H7 (cell line): Measurements from ENCODE around the gene GALNT18. TPM values are rescaled to one million over a fixed set of nuclear protein-coding genes. Genes with fewer than 3 reads are reported as not detected.

Source experiments
- DNase-seq: peaks from one replicate; pipeline ENCODE4 v3.0.0; 2012
- H3K27me3 ChIP-seq: 2 replicates; pipeline ENCODE4 v1.6.0; 2011; ENCODE audit warnings: mild to moderate bottlenecking, low read length; ENCODE audit not compliant: control insufficient read depth, insufficient read depth
- H3K36me3 ChIP-seq: replicated peaks from 2 replicates; pipeline ENCODE4 v1.5.1; 2011; ENCODE audit warnings: low read length; ENCODE audit not compliant: control insufficient read depth, insufficient read depth
- H3K4me3 ChIP-seq: 2 replicates; pipeline ENCODE4 v1.5.1; 2011; ENCODE audit warnings: low read depth, mild to moderate bottlenecking, control low read depth, low read length, moderate library complexity; ENCODE audit not compliant: insufficient read depth
- total RNA-seq: library from RNA; depleted of rRNA; stranded (reverse); fragments of >200 nt; shearing (Covaris generic); gene quantifications from 2 replicates; pipeline ENCODE4 v1.2.3, GENCODE V29; 2014; rRNA removed

The GALNT18 gene
- total RNA-seq, result 1.9 and 2.5 TPM in 2 replicates

DNA sequence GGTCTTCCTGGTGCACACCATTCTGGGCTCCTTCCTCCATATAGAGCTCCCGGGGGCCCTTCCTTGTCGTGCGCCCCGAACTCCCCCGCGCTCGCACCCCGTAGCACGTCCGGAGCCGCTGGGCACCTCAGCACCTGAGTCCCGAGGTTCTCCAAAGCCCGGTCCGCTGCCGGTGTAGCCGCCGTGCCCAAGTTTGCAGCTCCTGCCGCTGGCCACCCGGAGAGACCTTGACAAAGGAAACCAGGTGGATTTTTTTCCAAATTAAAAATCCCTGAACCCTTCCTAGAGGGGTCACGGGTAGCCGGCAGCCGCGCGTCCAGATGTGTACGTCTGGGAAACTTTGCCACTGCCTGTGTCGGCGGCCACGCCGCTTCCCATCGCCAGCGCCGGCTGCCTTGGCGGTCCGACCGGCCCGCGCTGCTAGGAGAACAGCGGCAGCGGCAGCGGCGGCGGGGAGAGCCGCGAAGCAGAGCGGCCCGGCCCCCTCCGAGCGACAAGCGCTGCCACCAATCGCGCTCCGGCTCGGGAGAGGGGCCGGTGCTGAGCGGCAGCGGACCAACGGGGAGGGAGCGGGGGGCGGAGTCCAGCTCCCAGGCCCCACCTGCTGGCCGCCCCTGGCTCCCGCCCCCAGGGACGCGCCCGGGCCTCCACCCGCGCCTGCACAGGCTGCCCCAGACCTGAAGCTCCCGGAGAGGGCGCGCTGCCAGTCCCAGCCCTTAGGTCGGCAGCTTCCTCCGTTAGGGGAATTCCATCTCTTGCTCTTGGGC lies at the start of gene GALNT18:
Gene GALNT18 (minus strand): TSS at position 433 of the 767 bp plus-strand sequence.
- peak within 1 kb of the TSS; percentile 54 for H3K4me3 ChIP-seq
- DNase-seq, result peak; percentile 99
- H3K36me3 ChIP-seq, result no peaks in the 10 kb centered on the region
- H3K27me3 ChIP-seq, result peaks cover 44% of the 10 kb centered on the region

DNA sequence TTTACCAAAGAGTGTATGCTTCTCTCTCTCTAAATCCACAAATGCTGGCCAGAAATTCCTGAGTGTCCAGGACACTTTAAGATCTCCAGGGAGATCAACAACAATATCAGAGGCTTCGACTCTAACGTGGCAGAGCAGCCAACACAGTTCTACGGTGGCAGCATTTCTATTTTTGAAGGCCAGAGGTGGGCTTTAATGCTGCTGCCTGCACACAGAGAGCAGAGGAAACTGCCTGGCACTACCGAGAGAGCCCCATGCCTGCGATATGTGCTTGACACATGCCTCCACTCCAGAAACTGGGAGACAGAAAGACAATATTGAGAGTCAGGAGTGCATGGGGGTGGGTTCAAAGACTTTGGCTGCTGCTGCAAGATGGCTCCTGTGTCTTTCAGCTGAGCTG lies 48.8 kb upstream of the GALNT18 start:
- Histone ChIP-seq H3K4me3 (no peak overlapping the region), H3K27me3 (no peaks in the 10 kb centered on the region), H3K36me3 (no peaks in the 10 kb centered on the region)
- DNase-seq, result no peak

DNA sequence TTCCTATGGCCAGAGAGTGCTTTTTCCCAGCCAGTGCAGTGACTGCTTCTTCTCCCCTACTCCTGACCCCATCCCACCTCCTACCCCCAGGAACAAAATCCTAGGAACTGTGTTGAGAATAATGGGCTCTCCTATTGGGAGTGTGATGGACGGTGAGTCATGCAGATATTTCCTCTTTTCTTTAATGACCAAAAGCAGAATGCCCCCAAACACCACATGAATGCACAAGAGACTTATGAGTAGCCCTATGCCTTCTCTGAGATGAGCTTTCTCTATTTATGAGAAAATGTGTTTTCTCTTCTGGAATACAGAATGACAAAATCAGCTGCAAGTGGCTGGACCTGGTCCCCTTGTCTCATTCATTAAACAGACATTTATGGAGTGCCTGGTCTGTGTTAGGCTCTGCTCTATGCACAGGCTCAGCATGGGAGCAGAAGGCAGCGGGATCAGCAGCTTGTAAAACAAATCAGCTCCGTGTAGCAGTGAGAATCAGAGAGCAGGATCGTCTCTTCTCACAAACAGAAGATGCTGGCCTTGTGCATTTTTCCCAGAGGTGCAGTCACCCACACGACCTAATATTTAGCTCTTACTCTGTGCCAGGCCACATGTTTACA lies 47.5 kb upstream of the GALNT18 start:
- no peaks in the 10 kb centered on the region for H3K36me3 ChIP-seq
- no peaks in the 10 kb centered on the region for H3K27me3 ChIP-seq
- peak; percentile 12 for DNase-seq
- no peak overlapping the region for H3K4me3 ChIP-seq

DNA sequence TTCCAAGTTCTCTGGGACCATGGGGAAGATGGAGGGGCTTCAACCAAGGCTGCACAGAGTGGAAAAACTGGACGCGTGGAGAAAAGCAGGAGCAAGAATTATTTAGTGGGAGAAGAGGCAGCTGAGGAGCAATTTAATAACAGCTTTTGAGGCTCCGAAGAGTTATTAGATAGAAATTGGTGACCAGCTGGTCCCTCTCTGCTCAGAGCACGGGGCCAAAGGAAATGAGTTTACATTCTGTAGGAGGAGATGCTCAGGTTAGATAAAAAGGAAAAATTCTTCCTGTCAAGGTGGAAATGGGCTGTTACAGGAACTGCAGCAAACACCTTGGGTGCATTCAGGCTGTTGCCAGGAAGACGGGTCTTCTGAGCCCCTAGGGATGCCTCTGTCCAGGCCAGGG lies 47.0 kb upstream of the GALNT18 start:
- no peak for DNase-seq
- H3K36me3 ChIP-seq, result no peaks in the 10 kb centered on the region
- no peaks in the 10 kb centered on the region for H3K27me3 ChIP-seq
- H3K4me3 ChIP-seq, result no peak overlapping the region

DNA sequence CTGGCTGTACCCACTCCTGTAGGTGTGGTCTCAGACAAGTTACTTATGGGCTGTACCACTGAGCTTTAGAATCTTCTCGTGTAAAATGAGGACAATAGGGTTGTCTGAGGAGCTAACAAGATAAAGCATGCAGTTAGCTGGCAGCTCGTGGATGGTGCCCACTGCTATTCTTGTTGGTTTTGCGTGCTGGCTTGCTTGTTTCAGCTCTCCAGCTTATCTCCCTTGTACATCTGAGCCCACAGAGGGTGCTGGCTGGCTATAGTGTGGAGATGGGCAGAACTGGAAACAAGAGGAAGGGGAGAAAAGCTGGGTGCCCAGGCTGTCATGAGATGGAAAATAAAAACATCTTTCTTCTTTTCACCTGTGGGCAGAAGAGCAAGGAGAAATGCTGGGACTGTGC lies 46.5 kb upstream of the GALNT18 start:
- Histone ChIP-seq H3K4me3 (no peak overlapping the region), H3K27me3 (no peaks in the 10 kb centered on the region), H3K36me3 (no peaks in the 10 kb centered on the region)
- no peak for DNase-seq

DNA sequence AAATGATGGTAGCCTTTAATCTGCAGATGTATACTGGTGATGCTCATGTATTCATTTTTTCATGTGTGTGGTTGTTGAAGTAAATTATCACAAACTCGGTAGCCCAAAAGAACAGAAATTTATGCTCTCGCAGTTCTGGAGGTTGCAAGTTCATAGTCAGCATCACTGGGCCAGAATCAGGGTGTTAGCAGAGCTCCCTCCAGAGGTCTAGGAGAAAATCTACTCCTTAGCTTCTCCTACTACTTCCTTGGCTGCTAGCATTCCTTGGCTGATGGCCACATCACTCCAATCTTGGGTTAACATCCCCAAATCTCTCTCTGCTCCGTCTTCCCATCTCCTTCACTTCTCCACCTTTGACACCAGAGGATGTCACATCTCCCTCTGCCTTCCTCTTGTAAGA lies 45.3 kb upstream of the GALNT18 start:
- H3K4me3 ChIP-seq, result no peak overlapping the region
- no peaks in the 10 kb centered on the region for H3K27me3 ChIP-seq
- H3K36me3 ChIP-seq, result no peaks in the 10 kb centered on the region
- DNase-seq, result no peak

DNA sequence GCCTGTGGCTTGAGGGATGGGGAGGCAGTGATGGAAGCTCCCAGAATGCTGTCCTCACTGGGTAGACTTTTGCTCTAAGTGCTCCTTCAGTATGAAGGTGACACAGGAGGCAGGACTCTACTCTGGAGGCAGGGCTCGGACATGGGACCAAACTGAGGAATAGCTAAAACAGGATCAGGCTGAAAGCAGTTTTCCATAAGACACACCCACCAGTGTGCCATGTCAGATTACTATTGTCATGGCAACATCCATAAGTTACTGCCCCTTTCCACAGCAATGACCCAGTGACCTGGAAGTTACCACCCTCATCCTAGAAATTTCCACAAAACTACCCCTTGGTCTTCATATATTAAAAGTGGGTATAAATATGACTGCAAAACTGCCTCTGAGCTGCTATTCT lies 43.6 kb upstream of the GALNT18 start:
- no peak for DNase-seq
- Histone ChIP-seq H3K4me3 (no peak overlapping the region), H3K27me3 (no peaks in the 10 kb centered on the region), H3K36me3 (no peaks in the 10 kb centered on the region)

DNA sequence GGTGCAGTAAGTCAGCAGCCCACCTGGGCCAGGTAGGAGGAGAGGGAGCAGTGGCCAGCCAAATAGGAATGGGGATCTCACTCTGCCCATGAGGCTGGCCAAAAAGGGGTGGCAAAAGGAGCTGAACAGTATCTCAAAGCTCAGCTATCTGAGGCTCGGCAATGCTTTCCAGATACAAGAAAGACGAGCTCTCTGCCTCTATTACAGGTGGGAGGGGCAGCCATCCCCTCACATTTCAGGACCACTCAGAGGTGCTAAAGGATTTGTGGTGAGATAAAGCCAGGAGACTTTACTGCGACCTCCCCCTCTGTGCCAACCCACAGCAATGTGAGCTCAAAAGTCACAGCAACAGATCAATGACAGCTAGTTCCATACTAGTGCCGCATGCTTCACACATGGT lies 42.1 kb upstream of the GALNT18 start:
- Histone ChIP-seq H3K4me3 (no peak overlapping the region), H3K36me3 (no peaks in the 10 kb centered on the region), H3K27me3 (no peaks in the 10 kb centered on the region)
- DNase-seq, result no peak

DNA sequence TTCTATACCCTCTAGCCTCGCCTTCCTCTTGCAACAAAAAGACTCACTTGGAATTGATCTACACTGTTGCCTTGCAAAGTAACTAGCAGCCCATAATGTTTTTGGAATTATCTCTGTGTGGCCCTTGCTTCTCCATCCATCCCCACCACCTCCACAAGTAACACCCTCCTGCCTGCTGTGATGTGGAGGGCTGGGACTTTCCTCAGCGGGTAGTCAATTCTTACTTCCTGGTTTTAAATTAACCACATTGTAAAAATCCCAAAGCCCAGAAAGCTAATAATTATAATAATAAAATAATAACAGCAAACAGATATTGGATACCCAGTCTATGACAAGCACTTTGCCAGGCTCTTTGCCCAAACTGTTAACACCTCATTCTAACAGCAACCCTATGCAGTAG lies 40.8 kb upstream of the GALNT18 start:
- H3K4me3 ChIP-seq, result no peak overlapping the region
- no peak for DNase-seq
- no peaks in the 10 kb centered on the region for H3K36me3 ChIP-seq
- no peaks in the 10 kb centered on the region for H3K27me3 ChIP-seq

DNA sequence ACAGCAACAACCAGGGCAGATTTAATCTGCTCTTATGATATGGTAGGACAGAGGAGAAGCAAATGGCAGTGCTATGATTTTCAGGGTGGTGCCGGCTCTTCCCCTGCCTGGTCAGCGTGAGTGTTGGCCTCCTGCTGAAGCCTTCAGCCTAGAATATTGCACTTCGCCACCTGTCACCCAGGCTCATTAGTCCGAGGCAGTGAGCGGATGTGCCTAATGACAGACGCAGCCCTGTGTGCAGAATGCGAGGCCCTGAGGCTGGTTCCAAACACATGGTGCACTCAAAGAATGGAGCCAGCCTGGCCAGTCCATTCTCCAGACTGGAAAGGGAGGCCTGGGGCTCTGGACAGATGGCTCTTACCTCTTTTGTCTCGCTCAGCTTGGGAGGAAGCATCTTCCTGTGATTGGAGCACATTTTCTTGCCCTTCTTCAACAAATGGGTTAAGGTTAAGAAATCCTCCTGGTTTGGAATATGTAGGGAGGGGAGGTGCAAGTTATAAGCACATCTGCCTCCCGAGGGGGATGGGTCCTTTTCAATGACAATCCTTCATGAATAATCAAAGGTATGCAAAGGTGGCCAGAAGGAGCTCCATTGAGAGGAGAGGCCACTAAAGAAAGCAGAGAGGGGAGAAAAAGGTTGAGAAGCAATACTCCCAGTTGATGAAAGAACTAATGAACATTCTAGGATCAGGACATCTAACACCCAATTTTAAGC lies 39.7 kb upstream of the GALNT18 start:
- peak; percentile 26 for DNase-seq
- H3K4me3 ChIP-seq, result no peak overlapping the region
- H3K36me3 ChIP-seq, result no peaks in the 10 kb centered on the region
- no peaks in the 10 kb centered on the region for H3K27me3 ChIP-seq

DNA sequence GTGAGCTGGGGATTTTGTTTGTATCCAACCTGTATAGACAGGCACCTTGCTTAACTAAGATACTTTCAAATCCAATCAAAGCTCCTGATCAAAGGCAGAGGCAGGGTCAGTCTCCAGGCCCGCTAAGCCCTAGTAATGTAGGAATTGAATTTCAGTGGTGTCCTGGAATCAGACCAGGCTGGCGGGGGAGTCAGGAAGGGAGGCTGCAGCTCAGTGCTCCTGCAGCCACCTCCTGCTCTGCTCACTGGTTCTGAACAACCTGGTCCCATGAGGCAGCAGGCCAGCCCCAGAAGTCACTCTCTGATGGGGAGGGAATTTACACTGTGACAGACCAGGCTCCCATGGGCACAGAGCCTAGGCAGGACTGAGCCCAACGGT lies 38.5 kb upstream of the GALNT18 start:
- DNase-seq, result no peak
- Histone ChIP-seq H3K27me3 (no peaks in the 10 kb centered on the region), H3K4me3 (no peak overlapping the region), H3K36me3 (no peaks in the 10 kb centered on the region)

DNA sequence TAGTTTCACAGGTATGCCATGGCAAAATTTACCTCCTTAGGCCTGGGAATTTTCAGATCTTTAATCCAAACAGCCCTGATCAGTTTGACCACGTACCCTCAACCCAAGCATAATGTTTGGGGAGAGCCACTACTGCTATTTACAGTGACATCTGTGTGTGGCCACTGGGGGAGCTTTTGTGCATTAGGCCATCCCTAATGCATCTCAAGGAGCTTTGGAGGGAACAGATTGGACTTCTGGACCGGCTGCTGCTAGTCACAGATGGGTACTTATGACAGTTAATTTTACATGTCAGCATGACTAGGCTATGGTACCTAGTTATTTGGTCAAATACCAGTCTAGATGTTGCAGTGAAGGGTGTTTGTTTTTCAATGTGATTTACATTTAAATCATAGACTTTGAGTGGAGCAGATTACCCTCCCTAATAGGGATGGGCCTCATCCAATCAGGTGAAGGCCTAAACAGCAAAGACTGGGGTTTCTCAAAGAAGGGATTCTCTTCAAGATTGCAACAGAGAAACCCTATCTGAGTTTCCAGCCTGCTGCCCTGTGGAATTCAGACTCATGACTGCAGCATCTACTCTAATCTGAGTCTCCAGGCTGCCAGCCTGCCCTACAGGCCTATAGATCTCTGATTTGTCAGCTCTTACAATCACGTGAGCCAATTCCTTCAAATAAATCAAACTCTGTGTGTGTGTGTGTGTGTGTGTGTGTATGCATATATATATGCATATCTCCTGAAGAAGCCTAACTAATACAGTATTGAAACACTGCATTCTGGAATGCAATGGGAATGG lies 38.0 kb upstream of the GALNT18 start:
- no peaks in the 10 kb centered on the region for H3K36me3 ChIP-seq
- peak; percentile 30 for DNase-seq
- H3K27me3 ChIP-seq, result no peaks in the 10 kb centered on the region
- no peak overlapping the region for H3K4me3 ChIP-seq

DNA sequence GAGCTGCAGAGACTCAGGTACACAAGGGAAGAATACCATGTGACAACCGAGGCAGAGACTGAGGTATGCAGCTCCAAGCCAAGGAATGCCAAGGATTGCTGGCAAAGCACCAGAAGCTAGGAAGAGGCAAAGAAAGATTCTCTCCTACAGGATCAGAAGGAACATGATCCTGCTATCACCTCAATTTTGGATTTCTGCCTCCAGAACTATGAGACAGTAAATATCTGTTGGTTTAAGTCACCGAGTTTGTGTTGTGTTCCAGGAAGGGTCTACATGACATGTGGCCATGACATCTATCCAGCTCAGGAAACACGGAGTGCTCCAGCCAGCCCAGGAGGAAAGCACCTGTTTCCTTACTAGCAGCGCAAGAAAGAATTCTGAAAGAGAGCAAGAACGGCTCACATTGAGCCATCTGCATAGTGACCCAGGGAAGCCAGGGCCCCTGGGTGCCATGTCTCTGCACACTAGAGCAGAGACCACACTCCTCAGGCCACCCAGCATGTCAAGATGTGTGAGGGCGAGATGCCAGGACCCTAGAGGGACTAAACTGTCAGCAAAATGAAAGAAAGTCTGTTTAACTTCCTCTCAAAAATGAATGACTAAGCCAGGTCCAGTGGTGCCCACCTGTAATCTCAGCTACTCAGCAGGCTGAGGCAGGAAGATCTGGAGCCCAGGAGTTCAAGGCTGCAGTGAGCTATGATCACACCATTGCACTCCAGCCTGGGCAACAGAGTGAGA lies 35.6 kb upstream of the GALNT18 start:
- no peaks in the 10 kb centered on the region for H3K27me3 ChIP-seq
- H3K4me3 ChIP-seq, result no peak overlapping the region
- DNase-seq, result no peak
- H3K36me3 ChIP-seq, result no peaks in the 10 kb centered on the region

DNA sequence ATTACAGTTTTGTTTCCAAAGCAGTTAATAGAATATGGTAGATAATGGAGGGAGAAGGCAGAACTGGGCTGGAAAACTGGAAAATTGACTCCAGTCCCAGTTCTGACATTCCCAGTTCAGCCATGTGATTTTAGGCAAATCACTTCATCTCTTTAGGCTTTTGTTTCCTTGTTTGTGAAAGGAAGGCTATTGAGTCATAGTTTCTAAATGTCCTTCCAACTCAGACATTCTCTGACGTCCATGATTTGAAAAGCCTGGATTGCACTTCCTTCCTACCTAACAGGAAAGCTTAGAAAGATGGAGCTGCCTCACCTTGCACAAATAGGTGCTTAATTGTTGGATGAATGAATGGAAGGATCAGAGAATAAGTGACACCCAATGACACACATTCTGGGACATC lies 19.8 kb upstream of the GALNT18 start:
- no peak for DNase-seq
- Histone ChIP-seq H3K27me3 (no peaks in the 10 kb centered on the region; the same call in 1 of the 2 replicates), H3K36me3 (no peaks in the 10 kb centered on the region), H3K4me3 (no peak overlapping the region)
